ENCODE data around the gene MTF2.
A peak's percentile ranks its signal among the peaks of the same experiment; 100 is the strongest.

Gene MTF2

DNA sequence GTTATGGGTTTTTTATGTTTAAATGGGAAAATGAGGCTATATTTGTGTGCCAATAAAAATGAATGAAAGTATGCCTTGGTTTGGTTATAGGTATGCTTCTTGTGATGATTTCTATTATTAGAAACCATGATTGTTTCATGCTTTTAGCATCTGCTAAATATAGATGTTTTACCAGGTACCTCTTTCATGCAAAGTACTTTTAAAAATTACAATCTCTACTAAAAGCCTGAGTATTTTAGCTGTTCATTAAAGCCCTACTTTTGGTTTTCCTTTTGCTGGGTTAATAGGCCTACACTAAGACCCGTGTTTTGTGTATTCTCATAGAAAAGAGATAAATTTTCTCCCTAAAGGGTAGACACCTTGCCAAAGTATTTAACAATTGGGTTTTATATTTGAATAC, 32.0 kb downstream of the MTF2 start:
- TF ChIP-seq, protein P1, sequence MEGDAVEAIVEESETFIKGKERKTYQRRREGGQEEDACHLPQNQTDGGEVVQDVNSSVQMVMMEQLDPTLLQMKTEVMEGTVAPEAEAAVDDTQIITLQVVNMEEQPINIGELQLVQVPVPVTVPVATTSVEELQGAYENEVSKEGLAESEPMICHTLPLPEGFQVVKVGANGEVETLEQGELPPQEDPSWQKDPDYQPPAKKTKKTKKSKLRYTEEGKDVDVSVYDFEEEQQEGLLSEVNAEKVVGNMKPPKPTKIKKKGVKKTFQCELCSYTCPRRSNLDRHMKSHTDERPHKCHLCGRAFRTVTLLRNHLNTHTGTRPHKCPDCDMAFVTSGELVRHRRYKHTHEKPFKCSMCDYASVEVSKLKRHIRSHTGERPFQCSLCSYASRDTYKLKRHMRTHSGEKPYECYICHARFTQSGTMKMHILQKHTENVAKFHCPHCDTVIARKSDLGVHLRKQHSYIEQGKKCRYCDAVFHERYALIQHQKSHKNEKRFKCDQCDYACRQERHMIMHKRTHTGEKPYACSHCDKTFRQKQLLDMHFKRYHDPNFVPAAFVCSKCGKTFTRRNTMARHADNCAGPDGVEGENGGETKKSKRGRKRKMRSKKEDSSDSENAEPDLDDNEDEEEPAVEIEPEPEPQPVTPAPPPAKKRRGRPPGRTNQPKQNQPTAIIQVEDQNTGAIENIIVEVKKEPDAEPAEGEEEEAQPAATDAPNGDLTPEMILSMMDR (IDR thresholded peaks at IDR 0.05; ENCODE audit: low read depth, low read length), result no peak
- in situ Hi-C loops (cut with HindIII; ENCODE audit: low sequenced_read_pairs), result no loop called here
- H3K4me3 ChIP-seq (ENCODE audit: low read depth, low read length), result no peak overlapping the region
- DNase-seq (ENCODE audit: low read depth, low spot score), result no peak

- peak; percentile 22 for DNase-seq (ENCODE audit: low read depth, low spot score)
- H3K4me3 ChIP-seq (ENCODE audit: low read depth, low read length), result no peak overlapping the region
- in situ Hi-C loops (cut with HindIII; ENCODE audit: low sequenced_read_pairs), result no loop called here
- TF ChIP-seq, protein P1 (IDR thresholded peaks at IDR 0.05; ENCODE audit: low read depth, low read length), result no peak
Observed at GRCh38 chr1:93111561-93111960, 32.5 kb downstream of the MTF2 start.

DNA sequence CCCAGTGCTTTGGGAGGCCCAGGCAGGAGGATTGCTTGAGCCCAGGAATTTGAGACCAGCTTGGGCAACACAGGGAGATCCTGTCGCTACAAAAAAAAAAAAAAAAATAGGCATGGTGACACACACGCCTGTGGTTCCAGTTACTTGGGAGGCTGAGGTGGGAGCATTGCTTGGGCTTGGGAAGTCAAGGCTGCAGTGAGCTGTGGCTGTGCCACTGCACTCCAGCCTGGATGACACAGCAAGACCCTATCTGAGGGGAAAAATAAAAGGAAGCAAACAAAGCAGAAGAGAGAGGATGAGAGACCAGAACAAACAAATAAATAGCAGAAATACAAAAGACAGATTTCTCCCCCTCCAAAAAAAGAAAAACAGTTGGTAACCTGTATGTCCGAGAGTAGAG, 34.0 kb downstream of the MTF2 start:
- in situ Hi-C loops (cut with HindIII; ENCODE audit: low sequenced_read_pairs), result no loop called here
- no peak overlapping the region for H3K4me3 ChIP-seq (ENCODE audit: low read depth, low read length)
- DNase-seq (ENCODE audit: low read depth, low spot score), result no peak
- TF ChIP-seq, protein P1 (IDR thresholded peaks at IDR 0.05; ENCODE audit: low read depth, low read length), result no peak

DNA sequence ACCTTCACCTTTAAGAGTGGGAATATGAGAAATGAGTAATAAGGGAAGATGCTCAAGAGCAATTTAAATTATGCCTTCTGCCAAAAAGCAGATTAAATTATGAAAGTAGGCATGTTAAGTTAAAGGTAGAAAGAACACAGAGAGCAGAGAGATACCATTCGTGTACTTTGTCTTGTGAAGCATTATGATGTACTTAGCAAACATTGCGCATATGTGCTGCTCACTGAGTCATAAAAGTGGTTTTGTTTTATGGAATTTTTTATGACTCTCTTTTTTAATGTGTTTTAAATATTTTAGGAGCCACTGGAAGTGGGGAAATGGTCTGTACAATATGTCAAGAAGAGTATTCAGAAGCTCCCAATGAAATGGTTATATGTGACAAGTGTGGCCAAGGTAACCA, 35.3 kb downstream of the MTF2 start:
- TF ChIP-seq, protein P1 (IDR thresholded peaks at IDR 0.05; ENCODE audit: low read depth, low read length), result no peak
- in situ Hi-C loops (cut with HindIII; ENCODE audit: low sequenced_read_pairs), result no loop called here
- DNase-seq (ENCODE audit: low read depth, low spot score), result no peak
- no peak overlapping the region for H3K4me3 ChIP-seq (ENCODE audit: low read depth, low read length)

DNA sequence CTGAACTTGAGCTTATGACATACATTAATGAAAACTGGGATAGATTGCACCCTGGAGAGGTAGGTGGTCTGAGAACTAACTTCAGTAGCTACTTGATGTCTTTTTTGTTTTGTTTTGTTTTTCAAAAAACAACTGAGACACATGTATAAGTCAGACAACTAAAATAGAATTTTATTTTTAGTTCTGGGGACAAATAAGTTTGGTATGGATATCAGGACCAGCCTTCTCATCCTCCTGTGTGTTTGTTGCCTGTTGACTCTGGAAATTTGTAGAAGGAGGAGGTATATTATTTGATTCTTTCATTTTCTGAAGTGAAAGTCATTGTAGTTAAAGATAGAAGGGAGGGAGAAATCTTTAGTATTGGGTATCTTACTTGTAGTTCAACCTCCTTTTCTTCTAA, 41.5 kb downstream of the MTF2 start:
- DNase-seq (ENCODE audit: low read depth, low spot score), result no peak
- in situ Hi-C loops (cut with HindIII; ENCODE audit: low sequenced_read_pairs), result no loop called here
- TF ChIP-seq, protein P1 (IDR thresholded peaks at IDR 0.05; ENCODE audit: low read depth, low read length), result no peak
- H3K4me3 ChIP-seq (ENCODE audit: low read depth, low read length), result no peak overlapping the region

GRCh38 chr1:93123201-93123783, 44.2 kb downstream of the MTF2 start:
- TF ChIP-seq, protein P1 (IDR thresholded peaks at IDR 0.05; ENCODE audit: low read depth, low read length), result no peak
- in situ Hi-C loops (cut with HindIII; ENCODE audit: low sequenced_read_pairs), result no loop called here
- DNase-seq (ENCODE audit: low read depth, low spot score), result no peak
- H3K4me3 ChIP-seq (ENCODE audit: low read depth, low read length), result no peak overlapping the region

Data from astrocyte of the spinal cord (primary cell).